Tibial artery (tissue), 4 donors: ENCODE measurements around the gene AP4S1.

Experiments used
- DNase-seq, 2 donors: peaks; one replicate each; pipeline ENCODE4 v3.0.0-alpha.2; 2019
- H3K27ac ChIP-seq, 2 donors: fragments of 200-600 bp; sonication (generic) in 1 of 2; 1 replicate in 1 of 2; 2 replicates in 1 of 2; pipeline ENCODE4 v1.5.1; 2018 to 2019; ENCODE audit warnings: mild to moderate bottlenecking in 1 of 2
- H3K27me3 ChIP-seq, 2 donors: fragments of 200-600 bp; sonication (generic) in 1 of 2; one replicate each; pipeline versions ENCODE4 v1.5.1 to v1.6.0; 2016 to 2019
- H3K36me3 ChIP-seq, 3 donors: fragments of 200-600 bp; sonication (generic) in 2 of 3; one replicate each; pipeline ENCODE4 v1.5.1; 2016 to 2019; ENCODE audit warnings: mild to moderate bottlenecking in 2 of 3
- H3K4me1 ChIP-seq, 4 donors: fragments of 200-600 bp; sonication (generic) in 2 of 4; 1 replicate in 3 of 4; 2 replicates in 1 of 4; pipeline ENCODE4 v1.5.1; 2016 to 2019
- H3K4me3 ChIP-seq, 2 donors: fragments of 200-600 bp; sonication (generic) in 1 of 2; 1 replicate in 1 of 2; 2 replicates in 1 of 2; pipeline ENCODE4 v1.5.1; 2018 to 2019; ENCODE audit warnings: mild to moderate bottlenecking in 2 of 2
- H3K9me3 ChIP-seq, 3 donors: fragments of 200-600 bp; sonication (generic) in 1 of 3; one replicate each; pipeline ENCODE4 v1.5.1; 2016 to 2019
- CTCF ChIP-seq, 2 experiments: fragments of 200-600 bp in 1 of 2; fragments of 450-650 bp in 1 of 2; IDR thresholded peaks; one replicate each; pipeline ENCODE4 v1.5.1; 2017 to 2019; ENCODE audit warnings: antibody characterized with exemption in 2 of 2, mild to moderate bottlenecking in 1 of 2, moderate library complexity in 1 of 2
- intact Hi-C: fragments of 100-400 bp; cut with DNase I; formaldehyde crosslinking; loops from one replicate; pipeline ENCODE4 v1.15.0; 2023; ENCODE audit warnings: low total_unique reads

Gene AP4S1

GRCh38 chr14:31138301-31138700, 112.9 kb downstream of the AP4S1 start:
- no peak for TF ChIP-seq CTCF (IDR thresholded peaks at IDR 0.05)
- Histone ChIP-seq H3K9me3 (no peaks in the 10 kb centered on the region), H3K27me3 (no peaks in the 10 kb centered on the region), H3K4me3 (no peak overlapping the region), H3K36me3 (peaks cover 75 to 93% (median 75%) of the 10 kb centered on the region in 3 donors), H3K27ac (no peak overlapping the region), H3K4me1 (no peaks in the 10 kb centered on the region)
- no peak for DNase-seq
- intact Hi-C loops, result no loop called here

- peaks cover 73 to 92% (median 74%) of the 10 kb centered on the region in 3 donors for H3K36me3 ChIP-seq
Measured at GRCh38 chr14:31139301-31139847, 113.9 kb downstream of the AP4S1 start.

GRCh38 chr14:31142455-31143087, 117.1 kb downstream of the AP4S1 start:
- Histone ChIP-seq H3K27ac (no peak overlapping the region), H3K36me3 (peaks cover 75 to 90% (median 75%) of the 10 kb centered on the region in 3 donors), H3K4me1 (no peaks in the 10 kb centered on the region), H3K9me3 (no peaks in the 10 kb centered on the region), H3K4me3 (no peak overlapping the region), H3K27me3 (no peaks in the 10 kb centered on the region)
- no peak for DNase-seq
- intact Hi-C loops, result loop anchor here (10.0 kb wide), 1 partner anchor 48 kb away; no protein-coding TSS in a partner anchor
- TF ChIP-seq CTCF (IDR thresholded peaks at IDR 0.05), result no peak

More at GRCh38 chr14:31139301-31139847, 113.9 kb downstream of the AP4S1 start:
- no peak for DNase-seq
- intact Hi-C loops, result no loop called here
- Histone ChIP-seq H3K9me3 (no peaks in the 10 kb centered on the region), H3K27ac (no peak overlapping the region), H3K4me1 (no peaks in the 10 kb centered on the region), H3K27me3 (no peaks in the 10 kb centered on the region), H3K4me3 (no peak overlapping the region)
- no peak for TF ChIP-seq CTCF (IDR thresholded peaks at IDR 0.05)
